Activated CD8-positive, alpha-beta memory T cell treated with anti-CD3 and anti-CD28 coated beads, Interleukin-2, amount 50 U/mL, for 48 hours (primary cell): Measurements from ENCODE around the gene CNNM3.

ENCODE experiments used
- DNase-seq: peaks from one replicate; pipeline ENCODE4 v3.0.0-alpha.2; 2020

Gene CNNM3

DNA sequence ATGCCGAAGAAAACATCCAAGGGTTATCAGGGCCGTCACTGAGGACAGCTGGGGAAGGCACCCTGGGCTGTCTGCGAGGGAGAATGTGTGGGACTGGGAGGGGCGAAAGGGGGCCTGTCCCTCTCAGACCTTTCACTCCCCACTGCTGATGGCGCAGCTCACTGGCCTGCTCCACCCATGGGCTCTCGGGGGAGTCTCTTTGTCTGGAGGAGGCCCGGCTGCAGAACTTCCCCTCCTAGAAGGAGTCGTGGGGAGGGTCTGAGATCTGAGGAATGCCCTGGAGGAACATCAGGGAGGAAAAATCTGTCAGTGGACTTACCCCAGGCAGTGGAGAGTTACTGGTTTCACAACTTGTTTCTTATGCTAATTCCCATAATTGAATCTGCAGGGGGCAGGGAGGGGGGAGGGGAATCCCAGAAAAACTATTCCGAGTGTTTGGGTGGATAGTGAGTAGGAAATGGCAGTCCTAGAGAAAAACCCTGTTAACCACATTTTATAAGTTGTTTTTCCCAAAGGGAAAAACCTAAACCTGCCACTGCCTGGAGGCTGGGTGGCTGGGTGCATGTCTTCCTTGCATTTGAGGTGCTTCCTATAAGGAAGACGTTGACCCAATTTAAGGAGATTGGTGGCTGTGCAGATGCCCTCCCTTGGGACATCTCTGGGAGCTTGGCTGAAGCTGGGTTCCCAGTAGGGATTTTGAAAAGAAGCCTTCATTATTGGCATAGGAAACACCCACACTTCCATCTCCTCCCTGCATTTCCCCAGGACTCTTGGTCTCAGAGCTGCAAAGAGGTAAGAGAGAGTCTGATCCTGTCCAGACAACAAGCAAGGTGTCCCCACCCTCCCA, 65.5 kb downstream of the CNNM3 start:
- no peak for DNase-seq

- DNase-seq = no peak
Observed at GRCh38 chr2:96882230-96882629, 66.2 kb downstream of the CNNM3 start.

GRCh38 chr2:96882906-96883305, 66.8 kb downstream of the CNNM3 start:
- no peak for DNase-seq

DNA sequence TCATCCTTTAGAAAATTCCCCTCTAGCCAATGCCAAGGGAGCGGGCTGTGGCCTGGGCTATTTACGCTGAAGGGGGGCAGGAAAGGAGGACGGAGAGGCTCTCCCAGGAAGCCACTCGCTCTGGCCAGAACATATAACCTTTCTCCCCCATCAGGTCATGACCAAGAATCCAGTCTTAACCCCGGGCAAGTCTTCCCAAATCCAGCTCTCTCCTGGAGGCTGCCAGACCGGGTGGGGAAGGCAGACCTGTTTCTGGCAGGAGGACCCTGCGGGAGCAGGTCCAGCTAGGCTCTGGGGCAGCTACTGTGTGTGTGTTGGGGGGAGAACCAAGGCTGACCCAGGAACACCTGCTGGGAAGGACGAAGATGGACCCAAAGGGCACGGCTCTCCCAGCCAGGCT, 67.2 kb downstream of the CNNM3 start:
- DNase-seq = no peak
